Upper lobe of left lung (tissue), 6 donors: ENCODE measurements around the gene PRKCE. TPM values are rescaled to one million over a fixed set of nuclear protein-coding genes. Genes with fewer than 3 reads are reported as not detected.

Source experiments
- ATAC-seq, 2 donors: fragments of 200-7000 bp; cut with Tn5 transposase; one replicate each; pipeline ENCODE4 v1.9.1; 2022; ENCODE audit warnings: mild to moderate bottlenecking in 2 of 2, moderate library complexity in 2 of 2; ENCODE audit not compliant: low FRiP score in 2 of 2
- DNase-seq, 2 donors: peaks; one replicate each; pipeline ENCODE4 v3.0.0-alpha.2; 2019 to 2020
- H3K27ac ChIP-seq, 4 donors: fragments of 200-600 bp; sonication (generic); one replicate each; pipeline ENCODE4 v1.5.1; 2016 to 2019
- H3K27me3 ChIP-seq, 4 donors: fragments of 200-600 bp; sonication (generic); one replicate each; pipeline ENCODE4 v1.5.1; 2017 to 2019
- H3K36me3 ChIP-seq, 4 donors: fragments of 200-600 bp; sonication (generic); one replicate each; pipeline ENCODE4 v1.5.1; 2016 to 2019
- H3K4me1 ChIP-seq, 4 donors: fragments of 200-600 bp; sonication (generic); one replicate each; pipeline ENCODE4 v1.5.1; 2018 to 2019
- H3K4me3 ChIP-seq, 4 donors: fragments of 200-600 bp; sonication (generic); one replicate each; pipeline ENCODE4 v1.5.1; 2017 to 2019; ENCODE audit warnings: mild to moderate bottlenecking in 2 of 4, moderate library complexity in 1 of 4
- H3K9me3 ChIP-seq, 4 donors: fragments of 200-600 bp; sonication (generic); one replicate each; pipeline ENCODE4 v1.5.1; 2018 to 2019
- EP300 ChIP-seq, 4 donors: sonication (generic); formaldehyde crosslinking; IDR thresholded peaks; one replicate each; pipeline ENCODE4 v1.5.1; 2017; ENCODE audit warnings: antibody characterized with exemption in 4 of 4, control low read depth in 2 of 4
- POLR2A ChIP-seq, 4 donors: fragments of 450-650 bp; IDR thresholded peaks; one replicate each; pipeline ENCODE4 v1.5.1; 2016 to 2017; ENCODE audit warnings: antibody characterized with exemption in 4 of 4, mild to moderate bottlenecking in 2 of 4
- POLR2AphosphoS5 ChIP-seq, 2 donors: sonication (generic); formaldehyde crosslinking; IDR thresholded peaks; one replicate each; pipeline ENCODE4 v1.5.1; 2017; ENCODE audit warnings: antibody characterized with exemption in 2 of 2
- WGBS, 2 donors: methylation state at CpG; one replicate each; pipeline ENCODE4 v1.1.5; 2017 to 2018; 5-methylcytosine and 5-hydroxymethylcytosine counted together
- total RNA-seq, 6 donors: library from RNA; depleted of rRNA in 4 of 6; stranded (reverse); fragments of >200 nt in 4 of 6; gene quantifications; one replicate each; pipeline versions ENCODE4 v1.1.0 to v1.2.1, GENCODE V29; 2016 to 2021
- TF ChIP-seq, protein P1 (sequence below), 6 experiments: fragments of 450-650 bp in 4 of 6; fragments of 200-600 bp in 2 of 6; sonication (generic) in 2 of 6; IDR thresholded peaks; one replicate each; pipeline ENCODE4 v1.5.1; 2016 to 2019; ENCODE audit warnings: antibody characterized with exemption in 6 of 6
- donor health status: DM: no; HTN: no; CAD: no; lungs with moderate emphysema.
- donor health status: DM: no; HTN: yes; CAD: no; lungs with severe emphysema.

Gene PRKCE
- total RNA-seq, 6 donors from 2014 or later = 54.9 to 124 (median 75.6) TPM

GRCh38 chr2:46130511-46130910 lies 479.0 kb downstream of the PRKCE start:
- no peak for ATAC-seq
- no peaks in the 10 kb centered on the region for H3K27me3 ChIP-seq

GRCh38 chr2:46132996-46133395 lies 481.5 kb downstream of the PRKCE start:
- Histone ChIP-seq H3K4me3 (no peak overlapping the region), H3K27ac (no peak overlapping the region), H3K27me3 (no peaks in the 10 kb centered on the region), H3K4me1 (peaks cover 21 to 38% (median 29%) of the 10 kb centered on the region in 4 donors), H3K9me3 (no peaks in the 10 kb centered on the region), H3K36me3 (peaks cover 0 to 9% (median 2%) of the 10 kb centered on the region in 4 donors)
- DNase-seq (no peak), ATAC-seq (no peak)
- 96 to 98% methylated on average over 8 of the region's 8 CpGs for WGBS, 2 donors
- TF ChIP-seq EP300 (IDR thresholded peaks at IDR 0.05) (no peak), POLR2AphosphoS5 (IDR thresholded peaks at IDR 0.05) (no peak), POLR2A (IDR thresholded peaks at IDR 0.05) (no peak)
- TF ChIP-seq, protein P1, sequence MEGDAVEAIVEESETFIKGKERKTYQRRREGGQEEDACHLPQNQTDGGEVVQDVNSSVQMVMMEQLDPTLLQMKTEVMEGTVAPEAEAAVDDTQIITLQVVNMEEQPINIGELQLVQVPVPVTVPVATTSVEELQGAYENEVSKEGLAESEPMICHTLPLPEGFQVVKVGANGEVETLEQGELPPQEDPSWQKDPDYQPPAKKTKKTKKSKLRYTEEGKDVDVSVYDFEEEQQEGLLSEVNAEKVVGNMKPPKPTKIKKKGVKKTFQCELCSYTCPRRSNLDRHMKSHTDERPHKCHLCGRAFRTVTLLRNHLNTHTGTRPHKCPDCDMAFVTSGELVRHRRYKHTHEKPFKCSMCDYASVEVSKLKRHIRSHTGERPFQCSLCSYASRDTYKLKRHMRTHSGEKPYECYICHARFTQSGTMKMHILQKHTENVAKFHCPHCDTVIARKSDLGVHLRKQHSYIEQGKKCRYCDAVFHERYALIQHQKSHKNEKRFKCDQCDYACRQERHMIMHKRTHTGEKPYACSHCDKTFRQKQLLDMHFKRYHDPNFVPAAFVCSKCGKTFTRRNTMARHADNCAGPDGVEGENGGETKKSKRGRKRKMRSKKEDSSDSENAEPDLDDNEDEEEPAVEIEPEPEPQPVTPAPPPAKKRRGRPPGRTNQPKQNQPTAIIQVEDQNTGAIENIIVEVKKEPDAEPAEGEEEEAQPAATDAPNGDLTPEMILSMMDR (IDR thresholded peaks at IDR 0.05) = no peak

More at GRCh38 chr2:46130511-46130910, 479.0 kb downstream of the PRKCE start:
- Histone ChIP-seq H3K27ac (no peak overlapping the region), H3K4me3 (no peak overlapping the region), H3K36me3 (peaks cover 0 to 14% (median 2%) of the 10 kb centered on the region in 4 donors), H3K9me3 (no peaks in the 10 kb centered on the region), H3K4me1 (peaks cover 13 to 29% (median 18%) of the 10 kb centered on the region in 4 donors)
- DNase-seq = no peak
- WGBS, 2 donors = 95 to 100% methylated on average over 4 of the region's 4 CpGs
- TF ChIP-seq POLR2AphosphoS5 (IDR thresholded peaks at IDR 0.05) (no peak), POLR2A (IDR thresholded peaks at IDR 0.05) (no peak), EP300 (IDR thresholded peaks at IDR 0.05) (no peak)
- TF ChIP-seq, protein P1 (IDR thresholded peaks at IDR 0.05) = no peak

- no peak for TF ChIP-seq POLR2A (IDR thresholded peaks at IDR 0.05)
- TF ChIP-seq POLR2AphosphoS5 (IDR thresholded peaks at IDR 0.05) = no peak
- TF ChIP-seq, protein P1 (IDR thresholded peaks at IDR 0.05) = no peak
- TF ChIP-seq EP300 (IDR thresholded peaks at IDR 0.05) = peak in 1 of 4 donors; percentile 7
- Histone ChIP-seq H3K36me3 (peaks cover 0 to 9% (median 2%) of the 10 kb centered on the region in 4 donors), H3K27me3 (no peaks in the 10 kb centered on the region), H3K4me3 (no peak overlapping the region), H3K27ac (peak overlapping the region; percentile 54 to 78 (median 74)), H3K9me3 (no peaks in the 10 kb centered on the region), H3K4me1 (peaks cover 21 to 33% (median 29%) of the 10 kb centered on the region in 4 donors)
- DNase-seq = no peak
- peak in 1 of 2 donors; percentile 78 for ATAC-seq
- WGBS, 2 donors = 58 to 64% methylated on average over 8 of the region's 8 CpGs
These were observed 483.2 kb downstream of the PRKCE start for GRCh38 chr2:46134531-46135227.

DNA sequence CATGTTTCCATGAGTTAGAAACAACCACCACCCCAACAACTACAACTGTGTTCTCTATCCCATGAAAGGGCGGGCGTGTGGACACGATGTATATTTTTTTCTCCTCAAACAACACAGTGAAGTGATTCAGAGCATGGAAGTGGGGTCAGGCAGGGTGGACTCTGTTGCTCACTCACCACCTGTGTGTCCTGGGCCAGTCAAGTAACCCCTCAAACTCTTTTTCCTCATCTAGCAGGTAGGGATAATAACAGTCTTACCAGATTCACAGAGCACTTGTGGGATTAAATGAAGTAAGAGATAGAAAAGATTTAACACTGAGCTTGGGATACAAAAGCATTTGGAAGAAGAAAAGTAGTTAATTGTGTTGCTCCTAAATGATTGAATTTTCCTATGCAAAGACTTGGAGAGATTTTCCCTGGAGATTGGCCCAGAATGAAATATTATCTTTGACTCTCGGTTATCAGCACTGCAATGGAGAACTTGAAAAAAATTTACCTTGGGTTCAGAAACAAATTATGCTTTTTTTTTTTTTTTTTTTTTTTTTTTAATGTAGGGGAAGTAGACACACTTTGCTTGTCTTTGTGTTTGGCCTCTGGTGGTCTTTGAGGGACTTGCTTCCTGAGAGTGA lies 483.9 kb downstream of the PRKCE start:
- no peak for DNase-seq
- no peak for ATAC-seq
- TF ChIP-seq, protein P1 (IDR thresholded peaks at IDR 0.05) = no peak
- no peak for TF ChIP-seq POLR2AphosphoS5 (IDR thresholded peaks at IDR 0.05)
- no peak for TF ChIP-seq POLR2A (IDR thresholded peaks at IDR 0.05)
- no peak for TF ChIP-seq EP300 (IDR thresholded peaks at IDR 0.05)
- H3K4me3 ChIP-seq = no peak overlapping the region
- WGBS, 2 donors = 67 to 72% methylated on average over 4 of the region's 4 CpGs
- H3K9me3 ChIP-seq = no peaks in the 10 kb centered on the region
- H3K4me1 ChIP-seq = peaks cover 21 to 33% (median 29%) of the 10 kb centered on the region in 4 donors
- no peaks in the 10 kb centered on the region for H3K27me3 ChIP-seq
- H3K27ac ChIP-seq = peak overlapping the region; percentile 49 to 78 (median 74)
- H3K36me3 ChIP-seq = peaks cover 0 to 9% (median 2%) of the 10 kb centered on the region in 4 donors
